Activated T-helper 1 cell treated with anti-CD3 and anti-CD28 coated beads, Interleukin-12 subunit alpha, Interleukin-12 subunit beta, Interleukin-2, Interleukin-4 antibody, amounts not matched to agents 30 ng/mL and 10 ng/mL and 1 ng/mL, durations not matched to agents 14 hours and 24 hours and 36 hours (primary cell): Measurements from ENCODE around the gene UGGT2. TPM values are rescaled to one million over a fixed set of nuclear protein-coding genes. Genes with fewer than 3 reads are reported as not detected.
"Not testable (repeated sequence)": the region's sequence is repeated elsewhere in the genome, so short reads cannot be mapped to it uniquely, and the experiment has no call there.

Experiments used
- DNase-seq: peaks from one replicate; pipeline ENCODE4 v3.0.0; 2021; ENCODE audit warnings: low spot score
- H3K27ac Mint-ChIP-seq: one replicate; pipeline ENCODE4 v1.8.0; 2021; ENCODE audit warnings: mild to moderate bottlenecking, mixed read lengths
- H3K27me3 Mint-ChIP-seq: one replicate; pipeline ENCODE4 v1.8.0; 2022; ENCODE audit warnings: mild to moderate bottlenecking, moderate library complexity, mixed read lengths; ENCODE audit not compliant: insufficient read depth
- H3K36me3 Mint-ChIP-seq: one replicate; pipeline ENCODE4 v1.8.0; 2021; ENCODE audit warnings: low read depth, mixed read lengths
- H3K4me1 Mint-ChIP-seq: one replicate; pipeline ENCODE4 v1.8.0; 2021; ENCODE audit warnings: low read depth, mixed read lengths
- H3K4me3 Mint-ChIP-seq: one replicate; pipeline ENCODE4 v1.8.0; 2021; ENCODE audit warnings: mild to moderate bottlenecking, moderate library complexity, mixed read lengths
- H3K9me3 Mint-ChIP-seq: one replicate; pipeline ENCODE4 v1.8.0; 2021; ENCODE audit warnings: mixed read lengths
- intact Hi-C: fragments of 100-400 bp; cut with micrococcal nuclease; formaldehyde crosslinking; loops from one replicate; pipeline ENCODE4 v1.15.1; 2024
- total RNA-seq: library from RNA; stranded (reverse); gene quantifications from 2 replicates; pipeline ENCODE4 v1.2.3, GENCODE V29; 2022

Gene UGGT2
- total RNA-seq, 1 donor from 2014 or later, result 0.26 TPM

GRCh38 chr13:95896301-95896700 lies 156.9 kb downstream of the UGGT2 start:
- Mint-ChIP-seq H3K36me3 (no peaks in the 10 kb centered on the region), H3K4me1 (no peaks in the 10 kb centered on the region), H3K27me3 (peaks cover 6% of the 10 kb centered on the region), H3K27ac (no peak overlapping the region), H3K9me3 (no peaks in the 10 kb centered on the region), H3K4me3 (no peak overlapping the region)
- DNase-seq, result no peak
- intact Hi-C loops, result no loop called here

DNA sequence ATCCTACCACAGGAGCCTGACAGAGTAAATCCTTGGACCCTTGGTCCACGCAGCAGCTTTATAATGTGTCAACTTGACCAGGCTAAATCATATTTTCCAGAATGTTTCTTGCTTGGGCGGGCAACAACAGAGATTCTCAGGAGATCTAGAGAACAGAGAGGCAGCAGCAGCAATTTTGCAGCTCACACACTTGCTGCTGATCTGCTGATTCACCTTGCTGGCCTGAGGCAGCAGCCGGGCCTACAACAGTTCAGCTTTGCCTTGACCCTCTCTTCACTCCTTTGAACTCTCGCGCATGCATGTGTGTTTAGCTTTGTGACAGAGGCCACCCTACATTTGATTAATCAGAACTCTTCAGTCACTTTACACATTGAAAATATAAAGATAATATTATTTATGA lies 159.3 kb downstream of the UGGT2 start:
- Mint-ChIP-seq H3K36me3 (no peaks in the 10 kb centered on the region), H3K27me3 (peaks cover 6% of the 10 kb centered on the region), H3K27ac (no peak overlapping the region), H3K4me1 (no peaks in the 10 kb centered on the region), H3K4me3 (no peak overlapping the region), H3K9me3 (no peaks in the 10 kb centered on the region)
- intact Hi-C loops, result no loop called here
- no peak for DNase-seq

DNA sequence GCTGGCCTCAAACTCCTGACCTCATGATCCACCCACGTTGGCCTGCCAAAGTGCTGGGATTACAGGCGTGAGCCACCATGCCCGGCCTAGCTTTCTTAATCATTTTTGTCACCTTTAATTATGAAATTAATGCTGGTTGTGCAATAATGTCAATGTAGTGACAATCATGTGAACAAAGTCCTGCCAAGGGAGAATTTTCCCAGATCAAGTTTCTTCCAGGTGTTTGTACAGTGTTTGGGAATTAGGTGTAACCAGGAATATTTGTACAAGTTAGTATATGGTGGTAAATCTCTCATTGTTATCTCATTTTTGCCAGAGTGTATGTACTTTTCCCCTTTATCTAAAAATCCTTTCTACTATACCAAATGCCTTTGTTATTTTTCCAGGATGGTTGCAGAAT lies 171.1 kb downstream of the UGGT2 start:
- Mint-ChIP-seq H3K4me3 (no peak overlapping the region), H3K4me1 (no peaks in the 10 kb centered on the region), H3K9me3 (no peaks in the 10 kb centered on the region), H3K27me3 (peaks cover 4% of the 10 kb centered on the region), H3K27ac (no peak overlapping the region), H3K36me3 (no peaks in the 10 kb centered on the region)
- DNase-seq, result no peak
- intact Hi-C loops, result no loop called here

GRCh38 chr13:95880331-95880730 lies 172.9 kb downstream of the UGGT2 start:
- H3K27me3 Mint-ChIP-seq, result peaks cover under 1% of the 10 kb centered on the region
- no peaks in the 10 kb centered on the region for H3K9me3 Mint-ChIP-seq
- no peak overlapping the region for H3K4me3 Mint-ChIP-seq
- DNase-seq, result no peak
- no peaks in the 10 kb centered on the region for H3K4me1 Mint-ChIP-seq
- no peak overlapping the region for H3K27ac Mint-ChIP-seq
- intact Hi-C loops, result no loop called here
- no peaks in the 10 kb centered on the region for H3K36me3 Mint-ChIP-seq

DNA sequence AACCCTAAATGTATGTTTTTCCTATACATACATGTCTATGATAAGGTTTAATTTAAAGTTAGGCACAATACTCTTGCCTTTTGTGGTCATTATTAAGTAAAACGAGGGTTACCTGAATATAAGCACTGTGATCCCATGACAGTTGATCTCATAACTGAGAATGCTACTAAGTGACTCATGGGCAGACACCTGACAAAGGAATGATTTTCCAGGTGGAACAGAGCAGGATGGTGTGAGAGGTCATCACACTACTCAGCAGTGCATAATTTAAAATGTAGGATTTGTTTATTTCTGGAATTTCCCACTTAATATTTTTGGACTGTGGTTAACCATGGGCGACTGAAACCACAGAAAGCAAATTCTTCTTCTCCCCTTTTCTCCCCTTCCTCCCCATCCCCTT lies 178.9 kb downstream of the UGGT2 start:
- Mint-ChIP-seq H3K27ac (no peak overlapping the region), H3K4me3 (no peak overlapping the region), H3K9me3 (no peaks in the 10 kb centered on the region), H3K36me3 (no peaks in the 10 kb centered on the region), H3K27me3 (no peaks in the 10 kb centered on the region), H3K4me1 (no peaks in the 10 kb centered on the region)
- DNase-seq, result no peak
- intact Hi-C loops, result no loop called here

DNA sequence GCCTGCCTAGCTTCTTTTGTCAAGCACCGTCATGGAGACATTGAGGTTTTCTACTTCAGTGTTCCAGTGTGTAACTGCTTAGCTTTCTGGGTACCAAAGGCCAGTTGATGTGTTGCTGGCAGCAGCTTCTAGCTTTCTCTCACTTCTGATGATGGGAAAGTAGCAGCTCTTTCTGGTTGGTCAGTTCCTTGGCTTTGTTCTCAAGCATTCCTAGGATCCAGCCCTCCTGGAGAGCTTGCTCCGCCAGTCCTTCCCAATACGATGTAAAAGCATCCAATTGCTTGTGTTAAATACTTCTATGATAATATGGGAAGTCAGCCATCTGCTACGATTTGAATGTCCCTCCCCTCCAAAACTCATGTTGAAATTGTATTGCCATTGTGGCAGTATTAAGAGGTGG lies 182.8 kb downstream of the UGGT2 start:
- Mint-ChIP-seq H3K4me3 (no peak overlapping the region), H3K27me3 (peaks cover 2% of the 10 kb centered on the region), H3K4me1 (no peaks in the 10 kb centered on the region), H3K36me3 (no peaks in the 10 kb centered on the region), H3K27ac (no peak overlapping the region), H3K9me3 (no peaks in the 10 kb centered on the region)
- intact Hi-C loops, result no loop called here
- no peak for DNase-seq

DNA sequence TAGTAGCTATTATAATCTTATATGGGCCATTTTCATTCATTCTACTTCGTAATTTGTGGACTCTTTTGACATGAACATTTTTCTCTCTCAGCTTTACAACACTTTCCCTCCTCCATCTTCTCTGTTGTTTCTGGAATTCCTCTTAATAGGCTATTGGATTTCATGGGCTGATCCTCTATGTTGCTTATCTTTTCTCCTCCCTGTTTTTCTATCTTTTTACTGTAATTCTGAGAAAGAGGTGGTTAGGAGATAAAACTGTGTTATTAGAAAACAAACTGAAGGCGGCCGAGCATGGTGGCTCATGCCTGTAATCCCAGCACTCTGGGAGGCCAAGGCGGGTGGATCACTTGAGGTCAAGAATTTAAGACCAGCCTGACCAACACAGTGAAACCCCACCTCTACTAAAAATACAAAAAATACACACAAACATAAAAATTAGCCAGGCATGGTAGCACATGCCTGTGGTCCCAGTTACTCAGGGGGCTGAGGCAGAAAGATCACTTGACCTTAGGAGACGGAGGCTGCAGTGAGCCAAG lies 188.1 kb downstream of the UGGT2 start:
- Mint-ChIP-seq H3K4me3 (no peak overlapping the region), H3K36me3 (no peaks in the 10 kb centered on the region), H3K9me3 (no peaks in the 10 kb centered on the region), H3K27ac (no peak overlapping the region), H3K4me1 (no peaks in the 10 kb centered on the region), H3K27me3 (peaks cover 5% of the 10 kb centered on the region)
- no peak for DNase-seq
- intact Hi-C loops, result no loop called here

DNA sequence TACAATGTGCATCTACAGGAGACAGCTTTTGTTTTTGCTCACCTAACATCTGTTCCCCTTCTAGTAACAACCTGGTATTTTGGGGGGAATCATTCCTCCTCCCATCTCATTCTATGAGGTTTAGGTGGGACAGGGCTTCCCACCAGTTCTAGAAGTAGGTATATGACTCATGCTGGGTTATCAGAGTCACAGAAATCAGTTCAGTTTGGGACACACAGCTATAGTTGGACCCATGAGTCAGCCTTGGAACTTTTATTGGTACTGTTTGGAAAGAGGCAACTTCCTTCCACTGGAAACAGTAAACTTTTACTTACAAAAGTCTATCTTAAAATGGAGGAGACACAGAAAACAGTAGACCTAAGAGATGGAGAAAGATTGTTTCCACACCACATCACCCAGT lies 190.8 kb downstream of the UGGT2 start:
- peaks cover 5% of the 10 kb centered on the region for H3K27me3 Mint-ChIP-seq
- no peaks in the 10 kb centered on the region for H3K4me1 Mint-ChIP-seq
- no peak overlapping the region for H3K4me3 Mint-ChIP-seq
- no peaks in the 10 kb centered on the region for H3K36me3 Mint-ChIP-seq
- no peak overlapping the region for H3K27ac Mint-ChIP-seq
- DNase-seq, result no peak
- intact Hi-C loops, result no loop called here
- H3K9me3 Mint-ChIP-seq, result no peaks in the 10 kb centered on the region

DNA sequence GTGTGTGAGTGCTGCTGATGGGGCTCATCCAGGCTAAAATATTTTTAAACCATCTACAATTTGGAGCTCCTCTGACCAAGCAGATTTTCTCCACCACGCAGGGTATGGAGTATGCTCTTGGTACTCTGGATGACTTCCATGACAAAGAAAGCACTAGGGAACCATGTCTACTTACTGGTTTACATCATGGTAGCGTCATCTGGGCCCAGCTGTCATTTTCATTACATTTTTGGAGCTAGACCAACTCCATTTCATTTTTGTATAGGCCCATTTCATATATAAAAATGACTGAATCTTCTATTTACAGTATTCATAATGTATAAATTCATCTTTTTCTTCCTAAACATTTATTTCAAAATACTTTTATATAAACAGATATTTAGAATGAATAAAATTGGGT lies 191.9 kb downstream of the UGGT2 start:
- Mint-ChIP-seq H3K4me1 (no peaks in the 10 kb centered on the region), H3K4me3 (no peak overlapping the region), H3K36me3 (no peaks in the 10 kb centered on the region), H3K9me3 (no peaks in the 10 kb centered on the region), H3K27me3 (peaks cover 8% of the 10 kb centered on the region), H3K27ac (no peak overlapping the region)
- no peak for DNase-seq
- intact Hi-C loops, result no loop called here

DNA sequence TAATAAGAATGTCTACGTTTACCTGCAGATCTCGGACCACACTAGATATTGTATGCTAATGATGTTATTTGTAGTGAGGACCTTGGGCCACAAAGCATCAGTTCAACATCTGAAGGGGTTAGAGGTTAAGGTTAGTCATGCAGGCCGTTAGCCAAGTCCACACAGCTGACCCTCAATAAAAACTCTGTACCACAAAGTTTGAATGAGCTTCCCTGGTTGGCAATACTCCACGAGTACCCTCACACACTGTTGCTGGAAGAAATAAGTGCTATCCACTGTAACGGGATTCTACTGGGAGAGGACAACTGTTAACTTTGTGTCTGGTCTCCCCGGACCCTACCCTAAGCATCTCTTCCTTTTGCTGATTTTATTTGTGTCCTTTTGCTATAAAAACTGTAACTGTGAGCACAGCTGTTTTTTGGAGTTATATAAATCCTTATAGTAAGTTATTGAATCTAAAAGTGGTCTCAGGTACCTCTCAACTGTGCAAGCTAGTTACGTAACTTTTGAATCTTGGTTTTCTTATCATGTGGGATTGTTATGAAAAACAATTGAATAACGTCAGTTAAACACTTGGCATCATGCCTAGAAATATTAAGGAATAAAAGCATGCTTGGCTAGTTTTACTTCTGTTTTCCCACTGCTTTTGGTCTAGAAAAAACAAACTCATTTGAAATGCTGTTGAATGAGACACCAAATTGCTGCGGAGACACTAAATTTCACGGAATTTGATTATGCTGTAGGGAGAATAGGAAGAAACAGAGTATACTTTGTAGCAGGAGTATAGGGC lies 194.7 kb downstream of the UGGT2 start:
- Mint-ChIP-seq H3K4me1 (no peaks in the 10 kb centered on the region), H3K36me3 (no peaks in the 10 kb centered on the region), H3K9me3 (no peaks in the 10 kb centered on the region), H3K27ac (no peak overlapping the region), H3K27me3 (peaks cover 3% of the 10 kb centered on the region), H3K4me3 (no peak overlapping the region)
- DNase-seq, result no peak
- intact Hi-C loops, result no loop called here

- H3K4me1 Mint-ChIP-seq, H3K27me3 Mint-ChIP-seq, intact Hi-C loops: not testable (repeated sequence)
Measured at GRCh38 chr13:95845656-95846055, 207.5 kb downstream of the UGGT2 start.

DNA sequence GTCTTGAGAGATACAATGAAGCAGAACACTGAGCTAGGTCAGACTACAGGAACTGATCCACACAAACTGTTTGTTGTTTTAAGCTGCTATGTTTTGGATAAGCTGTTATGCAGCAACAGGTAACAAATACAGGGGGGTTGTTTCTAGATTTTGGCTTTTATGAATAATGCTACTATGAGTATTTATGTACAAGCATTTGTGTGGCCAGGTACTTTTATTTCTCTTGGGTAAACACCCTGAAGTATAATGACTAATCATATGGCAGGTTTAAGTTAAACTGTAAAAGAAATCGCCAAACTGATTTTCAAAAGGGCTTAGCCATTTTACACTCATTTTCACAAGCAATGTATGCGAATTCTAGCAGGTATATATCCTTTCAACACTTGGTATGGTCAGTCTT lies 210.3 kb downstream of the UGGT2 start:
- Mint-ChIP-seq H3K27ac (no peak overlapping the region), H3K4me3 (no peak overlapping the region)
- intact Hi-C loops, result no loop called here

More at GRCh38 chr13:95845656-95846055, 207.5 kb downstream of the UGGT2 start:
- not testable (repeated sequence) for H3K27ac Mint-ChIP-seq, H3K36me3 Mint-ChIP-seq, DNase-seq, H3K9me3 Mint-ChIP-seq, H3K4me3 Mint-ChIP-seq

DNA sequence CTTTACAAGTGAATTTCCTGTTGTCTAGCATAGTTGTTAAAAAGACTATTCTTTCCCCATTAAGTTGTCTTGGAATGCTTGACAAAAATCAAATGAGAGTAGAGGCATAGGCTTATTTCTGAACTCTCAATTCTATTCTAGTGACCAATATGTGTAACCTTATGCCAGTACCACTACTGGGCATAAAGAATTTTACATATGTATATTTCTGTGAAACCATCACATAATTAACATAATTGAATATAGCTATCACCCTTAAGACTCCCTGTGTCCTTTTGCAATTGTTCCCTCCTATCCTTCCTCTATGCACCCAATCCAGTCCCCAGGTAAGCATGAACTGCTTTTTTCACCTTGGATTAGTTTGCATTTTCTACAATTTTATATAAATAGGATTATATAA lies 211.3 kb downstream of the UGGT2 start:
- no peaks in the 10 kb centered on the region for H3K36me3 Mint-ChIP-seq
- DNase-seq, result no peak
- no peaks in the 10 kb centered on the region for H3K4me1 Mint-ChIP-seq
- no peak overlapping the region for H3K27ac Mint-ChIP-seq
- H3K9me3 Mint-ChIP-seq, result no peaks in the 10 kb centered on the region
- no peak overlapping the region for H3K4me3 Mint-ChIP-seq
- H3K27me3 Mint-ChIP-seq, result no peaks in the 10 kb centered on the region
- intact Hi-C loops, result no loop called here

More for the DNA sequence above, 210.3 kb downstream of the UGGT2 start:
- Mint-ChIP-seq H3K4me1 (no peaks in the 10 kb centered on the region), H3K36me3 (no peaks in the 10 kb centered on the region), H3K27me3 (no peaks in the 10 kb centered on the region), H3K9me3 (no peaks in the 10 kb centered on the region)
- DNase-seq, result no peak
